OCI-LY1 (cell line): ENCODE data around the gene NFIA.

Experiments used
- H2AFZ ChIP-seq: fragments of 200-600 bp; sonication (generic), shearing (Covaris generic); 2 replicates; pipeline ENCODE4 v1.6.0; 2014; ENCODE audit warnings: antibody characterized with exemption, mild to moderate bottlenecking, low read length
- H3F3A ChIP-seq: fragments of 200-600 bp; sonication (generic), shearing (Covaris generic); 2 replicates; pipeline ENCODE4 v1.6.0; 2014; ENCODE audit warnings: mild to moderate bottlenecking, antibody characterized with exemption, low read length, moderate library complexity; ENCODE audit not compliant: insufficient read depth
- H3K27ac ChIP-seq: fragments of 200-600 bp; sonication (generic); 2 replicates; pipeline ENCODE4 v1.5.1; 2014; ENCODE audit warnings: low read length, mixed run types, mild to moderate bottlenecking, low read depth; ENCODE audit not compliant: poor library complexity, severe bottlenecking
- H3K27me3 ChIP-seq: fragments of 200-600 bp; sonication (generic); 2 replicates; pipeline ENCODE4 v1.6.0; 2014; ENCODE audit warnings: antibody characterized with exemption, mild to moderate bottlenecking, low read length, moderate library complexity; ENCODE audit not compliant: insufficient read depth
- H3K36me3 ChIP-seq: fragments of 200-600 bp; sonication (generic); 2 replicates; pipeline ENCODE4 v1.6.1; 2014; ENCODE audit warnings: mild to moderate bottlenecking, antibody characterized with exemption, low read length, moderate library complexity, mixed read lengths; ENCODE audit not compliant: insufficient read depth
- H3K4me1 ChIP-seq: fragments of 200-600 bp; sonication (generic); 2 replicates; pipeline ENCODE4 v1.5.1; 2014; ENCODE audit warnings: mild to moderate bottlenecking, low read length, moderate library complexity; ENCODE audit not compliant: insufficient read depth, severe bottlenecking
- H3K4me2 ChIP-seq: fragments of 200-600 bp; sonication (generic), shearing (Covaris generic); 2 replicates; pipeline ENCODE4 v1.6.1; 2014; ENCODE audit warnings: low read length
- H3K4me3 ChIP-seq: fragments of 200-600 bp; sonication (generic); 2 replicates; pipeline ENCODE4 v1.5.1; 2014; ENCODE audit warnings: low read length, low read depth, mild to moderate bottlenecking, mixed read lengths; ENCODE audit not compliant: poor library complexity, severe bottlenecking
- H3K79me2 ChIP-seq: fragments of 200-600 bp; shearing (Covaris generic); 2 replicates; pipeline ENCODE4 v1.6.1; 2016; ENCODE audit warnings: mixed run types, low read length, mixed read lengths; ENCODE audit not compliant: insufficient read depth
- H3K9ac ChIP-seq: fragments of 200-600 bp; sonication (generic), shearing (Covaris generic); 2 replicates; pipeline ENCODE4 v1.6.1; 2014; ENCODE audit warnings: mild to moderate bottlenecking, low read length, mixed read lengths
- H3K9me2 ChIP-seq: fragments of 200-600 bp; sonication (generic), shearing (Covaris generic); 2 replicates; pipeline ENCODE4 v1.6.1; 2014; ENCODE audit warnings: low read depth, mild to moderate bottlenecking, low read length, mixed read lengths
- H3K9me3 ChIP-seq: fragments of 200-600 bp; shearing (Covaris generic); 2 replicates; pipeline ENCODE4 v1.6.1; 2014; ENCODE audit warnings: low read length, mixed read lengths
- H4K20me1 ChIP-seq: fragments of 200-600 bp; sonication (generic), shearing (Covaris generic); 2 replicates; pipeline ENCODE4 v1.6.0; 2016; ENCODE audit warnings: mild to moderate bottlenecking, low read length; ENCODE audit not compliant: insufficient read depth
- EZH2 ChIP-seq: fragments of 200-600 bp; sonication (generic), shearing (Covaris generic); IDR thresholded peaks from 2 replicates; pipeline ENCODE4 v1.8.0; 2017; ENCODE audit warnings: borderline replicate concordance, mixed run types, mild to moderate bottlenecking, antibody characterized with exemption, low read length, moderate library complexity, mixed read lengths
- TF ChIP-seq, protein P1 (sequence below): fragments of 200-600 bp; sonication (generic), shearing (Covaris generic); IDR thresholded peaks from 2 replicates; pipeline ENCODE4 v1.5.1; 2017; ENCODE audit warnings: mild to moderate bottlenecking, antibody characterized with exemption, low read length, moderate library complexity, mixed read lengths

The NFIA gene

DNA sequence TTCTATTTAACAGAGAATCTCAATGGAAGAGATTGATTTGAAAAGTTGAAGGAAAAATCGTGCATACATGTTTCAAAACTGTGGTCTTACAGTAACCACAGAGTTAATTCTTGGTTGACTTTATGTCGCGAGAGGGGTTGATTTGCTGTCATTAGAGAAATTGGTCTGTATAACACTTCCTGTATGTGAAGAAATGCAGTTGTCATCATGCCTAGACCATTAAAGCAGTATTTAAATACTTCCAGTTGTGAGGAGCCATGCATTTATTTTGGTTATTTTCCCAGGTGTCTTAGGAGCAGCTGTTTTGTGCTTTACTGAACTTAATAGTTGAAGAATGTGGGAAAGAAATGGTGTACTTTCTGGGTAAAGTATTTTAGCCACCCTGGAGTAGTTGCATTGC lies 76.2 kb downstream of the NFIA start:
- Histone ChIP-seq H4K20me1 (no peaks in the 10 kb centered on the region), H3K27ac (no peak overlapping the region), H3K9me3 (no peaks in the 10 kb centered on the region), H3K9me2 (no peaks in the 10 kb centered on the region), H3K79me2 (no peaks in the 10 kb centered on the region; the same call in 1 of the 2 replicates), H3K4me2 (no peak overlapping the region), H3K4me1 (peaks cover 17% of the 10 kb centered on the region), H3F3A (no peaks in the 10 kb centered on the region), H3K27me3 (no peaks in the 10 kb centered on the region), H3K4me3 (no peak overlapping the region), H3K36me3 (peaks cover 12% of the 10 kb centered on the region; the same call in 1 of the 2 replicates), H3K9ac (no peak overlapping the region), H2AFZ (no peak overlapping the region)
- TF ChIP-seq, protein P1, sequence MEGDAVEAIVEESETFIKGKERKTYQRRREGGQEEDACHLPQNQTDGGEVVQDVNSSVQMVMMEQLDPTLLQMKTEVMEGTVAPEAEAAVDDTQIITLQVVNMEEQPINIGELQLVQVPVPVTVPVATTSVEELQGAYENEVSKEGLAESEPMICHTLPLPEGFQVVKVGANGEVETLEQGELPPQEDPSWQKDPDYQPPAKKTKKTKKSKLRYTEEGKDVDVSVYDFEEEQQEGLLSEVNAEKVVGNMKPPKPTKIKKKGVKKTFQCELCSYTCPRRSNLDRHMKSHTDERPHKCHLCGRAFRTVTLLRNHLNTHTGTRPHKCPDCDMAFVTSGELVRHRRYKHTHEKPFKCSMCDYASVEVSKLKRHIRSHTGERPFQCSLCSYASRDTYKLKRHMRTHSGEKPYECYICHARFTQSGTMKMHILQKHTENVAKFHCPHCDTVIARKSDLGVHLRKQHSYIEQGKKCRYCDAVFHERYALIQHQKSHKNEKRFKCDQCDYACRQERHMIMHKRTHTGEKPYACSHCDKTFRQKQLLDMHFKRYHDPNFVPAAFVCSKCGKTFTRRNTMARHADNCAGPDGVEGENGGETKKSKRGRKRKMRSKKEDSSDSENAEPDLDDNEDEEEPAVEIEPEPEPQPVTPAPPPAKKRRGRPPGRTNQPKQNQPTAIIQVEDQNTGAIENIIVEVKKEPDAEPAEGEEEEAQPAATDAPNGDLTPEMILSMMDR = no peak
- no peak for TF ChIP-seq EZH2

DNA sequence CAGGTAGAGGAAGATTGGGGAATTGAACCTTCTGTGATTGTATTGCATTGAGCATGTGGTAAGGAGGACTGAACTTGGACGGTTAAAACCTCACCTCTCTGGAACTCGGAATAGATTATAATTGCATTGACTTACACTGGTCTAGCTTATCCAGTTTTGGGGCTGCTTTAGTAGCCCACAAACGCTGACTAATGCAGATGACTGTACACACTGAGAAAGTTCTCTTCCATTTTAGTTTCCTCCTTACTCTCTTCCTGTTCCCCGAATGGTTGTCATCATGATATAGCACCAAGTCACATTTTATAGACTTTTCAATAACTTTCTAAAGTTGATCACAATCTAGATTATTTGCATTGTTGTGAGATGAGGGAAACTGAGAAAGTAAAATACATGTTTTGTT lies 78.2 kb downstream of the NFIA start:
- no peaks in the 10 kb centered on the region for H3F3A ChIP-seq
- no peak overlapping the region for H2AFZ ChIP-seq
- H3K9me2 ChIP-seq = no peaks in the 10 kb centered on the region
- H3K27ac ChIP-seq = no peak overlapping the region
- no peaks in the 10 kb centered on the region; the same call in 1 of the 2 replicates for H3K79me2 ChIP-seq
- H3K9ac ChIP-seq = no peak overlapping the region
- H3K9me3 ChIP-seq = no peaks in the 10 kb centered on the region
- H3K36me3 ChIP-seq = peaks cover 12% of the 10 kb centered on the region; the same call in 1 of the 2 replicates
- no peaks in the 10 kb centered on the region for H3K27me3 ChIP-seq
- H3K4me1 ChIP-seq = peaks cover 17% of the 10 kb centered on the region
- H4K20me1 ChIP-seq = no peaks in the 10 kb centered on the region
- TF ChIP-seq, protein P1 = no peak
- TF ChIP-seq EZH2 = no peak
- no peak overlapping the region for H3K4me3 ChIP-seq
- H3K4me2 ChIP-seq = no peak overlapping the region

DNA sequence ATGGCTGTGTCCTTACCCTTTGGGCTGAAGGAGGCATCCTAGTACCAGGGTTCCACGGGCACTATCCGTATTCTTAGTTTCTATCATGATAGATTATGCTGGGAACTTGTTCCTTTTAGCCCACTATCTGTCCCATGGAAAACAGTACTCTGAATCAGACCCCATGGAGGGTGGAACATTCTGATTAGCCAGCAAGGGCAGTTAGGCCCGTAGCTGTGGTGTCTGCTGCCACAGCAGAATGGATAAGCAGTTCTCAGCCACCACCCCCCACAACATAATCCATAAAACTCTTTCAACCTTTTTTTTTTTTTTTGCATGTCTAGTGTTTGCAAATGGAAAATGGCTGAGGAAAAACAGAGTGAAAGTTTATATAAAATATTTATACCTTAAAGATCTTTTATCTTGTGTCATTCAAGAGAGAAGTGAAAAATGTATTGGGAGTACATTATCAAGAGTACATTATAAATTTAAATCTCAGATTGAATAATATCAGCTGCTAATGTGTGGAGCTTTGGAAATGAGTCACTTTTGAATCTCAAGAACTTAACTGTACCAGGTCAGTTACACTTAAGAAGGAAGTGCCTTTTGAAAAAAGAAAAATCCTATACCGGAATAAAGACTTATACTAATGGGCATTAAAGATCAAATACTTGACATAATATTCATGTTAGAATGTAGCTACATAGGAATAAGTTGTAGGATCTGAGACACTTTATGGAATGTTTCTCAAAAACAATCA lies 80.3 kb downstream of the NFIA start:
- no peaks in the 10 kb centered on the region for H3K27me3 ChIP-seq
- no peak overlapping the region for H3K4me2 ChIP-seq

More for the DNA sequence above, 80.3 kb downstream of the NFIA start:
- no peaks in the 10 kb centered on the region for H3K9me2 ChIP-seq
- H3K4me1 ChIP-seq = peaks cover 11% of the 10 kb centered on the region
- H4K20me1 ChIP-seq = no peaks in the 10 kb centered on the region
- peaks cover 12% of the 10 kb centered on the region; the same call in 1 of the 2 replicates for H3K36me3 ChIP-seq
- H3K79me2 ChIP-seq = no peaks in the 10 kb centered on the region; the same call in 1 of the 2 replicates
- no peaks in the 10 kb centered on the region for H3K9me3 ChIP-seq
- no peak overlapping the region for H3K4me3 ChIP-seq
- H3K27ac ChIP-seq = no peak overlapping the region
- H3K9ac ChIP-seq = no peak overlapping the region
- no peaks in the 10 kb centered on the region; the same call in 1 of the 2 replicates for H3F3A ChIP-seq
- no peak overlapping the region for H2AFZ ChIP-seq
- TF ChIP-seq, protein P1 = no peak
